GM12891 (cell line): ENCODE data around the gene MVB12B.

ENCODE experiments used
- DNase-seq: peaks from one replicate; pipeline ENCODE4 v3.0.0; 2011; ENCODE audit warnings: low spot score; ENCODE audit not compliant: insufficient read length
- FAIRE-seq: peaks from 2 replicates; lab custom pipeline; 2011; peaks lifted over from hg19 to GRCh38; lab: Jason Lieb, UNC
- PAX5 ChIP-seq: IDR thresholded peaks from 2 replicates; pipeline ENCODE4 v1.6.1; 2011; ENCODE audit warnings: low read length, moderate library complexity, mild to moderate bottlenecking; ENCODE audit not compliant: insufficient read depth, severe bottlenecking
- POLR2A ChIP-seq: IDR thresholded peaks from 2 replicates; pipeline ENCODE4 v1.6.1; 2011; ENCODE audit warnings: low read depth, low read length, control low read depth
- POLR2AphosphoS5 ChIP-seq: IDR thresholded peaks from 2 replicates; pipeline ENCODE4 v1.6.1; 2011; ENCODE audit warnings: low read depth, low read length, control low read depth
- POU2F2 ChIP-seq: IDR thresholded peaks from 2 replicates; pipeline ENCODE4 v1.6.1; 2011; ENCODE audit warnings: low read depth, mild to moderate bottlenecking, control low read depth, low read length, moderate library complexity
- SPI1 ChIP-seq: IDR thresholded peaks from 2 replicates; pipeline ENCODE4 v1.6.1; 2011; ENCODE audit warnings: low read depth, low read length, control low read depth
- TAF1 ChIP-seq: IDR thresholded peaks from 2 replicates; pipeline ENCODE4 v1.6.1; 2011; ENCODE audit warnings: low read depth, low read length, control low read depth

MVB12B gene

GRCh38 chr9:126329476-126330275, 3.0 kb downstream of the MVB12B start:
- FAIRE-seq = no peak
- DNase-seq = no peak
- no peak for TF ChIP-seq POLR2AphosphoS5
- TF ChIP-seq POLR2A = no peak
- TF ChIP-seq TAF1 = no peak
- no peak for TF ChIP-seq SPI1
- TF ChIP-seq POU2F2 = no peak
- TF ChIP-seq PAX5 = no peak

- TF ChIP-seq TAF1 = no peak
- no peak for TF ChIP-seq POLR2A
- TF ChIP-seq POU2F2 = no peak
- TF ChIP-seq SPI1 = no peak
- no peak for TF ChIP-seq PAX5
- TF ChIP-seq POLR2AphosphoS5 = no peak
Observed at GRCh38 chr9:126330536-126330935, 3.9 kb downstream of the MVB12B start.

GRCh38 chr9:126331964-126332748, 5.5 kb downstream of the MVB12B start:
- TF ChIP-seq SPI1 (no peak), POU2F2 (no peak), TAF1 (no peak), POLR2A (no peak), PAX5 (no peak)
- DNase-seq (no peak), FAIRE-seq (no peak)

More at GRCh38 chr9:126330536-126330935, 3.9 kb downstream of the MVB12B start:
- DNase-seq (no peak), FAIRE-seq (no peak)

- no peak for DNase-seq
- no peak for TF ChIP-seq POLR2A
- no peak for TF ChIP-seq SPI1
- no peak for TF ChIP-seq POLR2AphosphoS5
- TF ChIP-seq POU2F2 = no peak
- no peak for TF ChIP-seq TAF1
- no peak for TF ChIP-seq PAX5
- FAIRE-seq = no peak
Observed at GRCh38 chr9:126334721-126335621, 8.3 kb downstream of the MVB12B start.

GRCh38 chr9:126335837-126336735, 9.5 kb downstream of the MVB12B start:
- FAIRE-seq (no peak), DNase-seq (no peak)

GRCh38 chr9:126336736-126337325, 10.2 kb downstream of the MVB12B start:
- FAIRE-seq (no peak), DNase-seq (no peak)
- no peak for TF ChIP-seq POU2F2
- no peak for TF ChIP-seq POLR2A
- no peak for TF ChIP-seq TAF1
- no peak for TF ChIP-seq PAX5
- no peak for TF ChIP-seq POLR2AphosphoS5
- no peak for TF ChIP-seq SPI1

More at GRCh38 chr9:126335837-126336735, 9.5 kb downstream of the MVB12B start:
- TF ChIP-seq TAF1 (no peak), POLR2AphosphoS5 (no peak)

GRCh38 chr9:126337729-126338372, 11.2 kb downstream of the MVB12B start:
- no peak for FAIRE-seq
- no peak for DNase-seq
- TF ChIP-seq SPI1 = no peak
- TF ChIP-seq POU2F2 = no peak
- no peak for TF ChIP-seq TAF1
- TF ChIP-seq PAX5 = no peak
- no peak for TF ChIP-seq POLR2AphosphoS5
- no peak for TF ChIP-seq POLR2A

- no peak for FAIRE-seq
Observed at GRCh38 chr9:126338945-126339344, 12.3 kb downstream of the MVB12B start.

More at GRCh38 chr9:126338945-126339344, 12.3 kb downstream of the MVB12B start:
- TF ChIP-seq POLR2AphosphoS5 (no peak), POLR2A (no peak), SPI1 (no peak), PAX5 (no peak), POU2F2 (no peak), TAF1 (no peak)
- no peak for DNase-seq
